ENCODE measurements around the gene NFYA.
A peak's percentile ranks its signal among the peaks of the same experiment; 100 is the strongest.

The NFYA gene

DNA sequence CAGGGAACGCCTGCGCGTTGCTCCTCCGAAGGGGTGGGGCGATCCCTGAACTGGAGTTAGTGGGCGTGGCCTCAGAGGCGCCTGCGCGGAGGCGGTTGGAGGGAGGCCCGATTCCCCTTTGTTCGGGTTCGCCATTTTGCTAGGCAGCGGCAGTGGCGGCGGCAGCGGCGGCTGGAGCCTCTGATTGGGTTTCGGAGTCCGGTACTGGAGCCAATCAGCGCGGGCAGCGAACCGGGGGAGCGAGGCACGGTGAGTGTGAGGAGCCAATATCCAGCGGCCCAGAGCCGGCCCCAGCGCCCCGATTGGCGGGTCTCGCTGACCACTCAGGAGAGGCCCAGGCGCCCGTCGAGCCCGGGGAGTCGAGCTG is at the start of gene NFYA:
NFYA (plus strand) TSS at position 139 of the 367 bp plus-strand sequence. CDS start 6,116 bp downstream, outside the sequence.
- peak in 1 of 2 donors; percentile 100 for DNase-seq

- DNase-seq = no peak
Measured at GRCh38 chr6:41023114-41023513, 49.7 kb upstream of the NFYA start.

GRCh38 chr6:41025966-41026530 is 46.7 kb upstream of the NFYA start:
- no peak for DNase-seq

DNA sequence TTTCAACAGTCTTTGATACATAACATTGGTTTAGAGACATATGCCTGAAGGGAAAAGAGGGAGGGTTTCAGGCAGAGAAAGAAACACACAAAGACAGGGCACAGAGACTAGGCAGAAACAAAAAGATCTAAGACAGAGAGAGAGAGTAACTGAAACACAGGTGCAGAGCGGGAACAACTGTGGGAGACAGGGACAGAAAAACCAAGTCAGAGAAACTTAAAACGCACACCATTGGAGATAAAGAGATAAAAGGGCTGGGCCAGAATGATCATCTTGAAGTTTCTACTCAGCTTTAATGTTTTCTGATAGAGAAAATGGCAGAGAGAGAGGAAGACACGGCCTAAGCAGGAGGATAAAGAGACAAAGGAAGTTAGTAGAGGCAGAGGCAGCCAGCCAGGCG is 45.5 kb upstream of the NFYA start:
- no peak for DNase-seq

- DNase-seq = peak; percentile 83 to 84
Measured at GRCh38 chr6:41027799-41028560, 44.8 kb upstream of the NFYA start.

GRCh38 chr6:41028561-41029412 is 44.0 kb upstream of the NFYA start:
- DNase-seq = no peak

DNA sequence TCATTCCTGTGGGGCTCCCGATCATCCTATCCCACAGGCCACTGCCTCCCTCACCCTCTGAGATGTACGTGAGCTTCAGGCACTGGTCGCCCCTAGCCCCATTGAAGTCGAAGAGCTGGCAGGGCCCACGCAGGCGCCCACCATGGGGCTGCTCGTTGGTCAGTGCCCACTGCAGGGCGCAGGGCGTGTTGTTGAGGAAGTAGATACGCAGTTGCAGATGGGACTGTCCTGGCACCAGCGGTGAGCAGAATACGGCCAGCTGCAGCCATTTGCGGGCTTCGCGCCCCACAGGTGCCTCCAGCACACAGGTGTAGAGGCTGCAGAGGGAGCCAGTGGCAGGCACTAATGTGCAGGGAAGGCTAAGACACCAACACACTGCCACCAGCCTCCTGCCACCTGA is 39.9 kb upstream of the NFYA start:
- DNase-seq = no peak

DNA sequence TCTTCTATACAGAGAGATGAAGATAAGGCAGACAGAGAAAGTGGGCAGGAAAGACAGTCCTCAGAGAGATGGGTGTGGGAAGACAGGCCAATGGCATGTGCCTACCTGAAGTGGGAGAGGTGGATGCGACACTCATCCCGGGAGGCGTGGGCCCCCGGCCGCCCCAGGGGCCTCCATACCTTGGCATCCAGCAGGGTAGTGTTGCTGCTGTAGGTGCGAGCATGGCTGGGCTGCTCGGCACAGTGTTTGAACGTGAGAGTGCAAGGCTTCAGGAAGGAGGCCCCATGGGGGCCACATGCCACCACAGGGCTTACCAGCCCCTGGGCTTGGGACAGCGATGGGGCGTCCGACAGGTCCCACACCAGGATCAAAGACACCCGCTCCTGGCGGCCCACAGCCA is 39.0 kb upstream of the NFYA start:
- no peak for DNase-seq

GRCh38 chr6:41036186-41036585 is 36.6 kb upstream of the NFYA start:
- no peak for DNase-seq

DNA sequence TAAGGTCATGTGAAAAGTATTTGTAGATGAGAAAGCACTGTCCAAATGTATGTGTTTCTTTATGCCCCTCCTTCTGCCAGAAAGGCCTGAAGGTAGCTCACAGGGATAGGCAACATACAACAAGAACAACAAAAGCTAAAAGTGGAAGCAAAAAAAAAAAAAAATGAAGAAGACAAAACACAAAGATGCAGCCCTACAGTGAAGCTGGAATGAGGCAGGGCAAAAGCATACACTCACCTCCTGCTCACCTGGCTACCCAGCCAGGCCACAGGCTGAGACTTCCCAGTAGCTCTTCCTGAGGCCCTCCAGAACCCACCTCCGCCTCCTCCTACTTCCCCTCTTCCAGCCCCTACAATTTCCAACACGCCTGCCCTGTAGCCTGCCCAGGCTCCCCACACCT is 36.2 kb upstream of the NFYA start:
- no peak for DNase-seq

- no peak for DNase-seq
Measured at GRCh38 chr6:41037107-41037900, 35.5 kb upstream of the NFYA start.

GRCh38 chr6:41038205-41038604 is 34.6 kb upstream of the NFYA start:
- no peak for DNase-seq

DNA sequence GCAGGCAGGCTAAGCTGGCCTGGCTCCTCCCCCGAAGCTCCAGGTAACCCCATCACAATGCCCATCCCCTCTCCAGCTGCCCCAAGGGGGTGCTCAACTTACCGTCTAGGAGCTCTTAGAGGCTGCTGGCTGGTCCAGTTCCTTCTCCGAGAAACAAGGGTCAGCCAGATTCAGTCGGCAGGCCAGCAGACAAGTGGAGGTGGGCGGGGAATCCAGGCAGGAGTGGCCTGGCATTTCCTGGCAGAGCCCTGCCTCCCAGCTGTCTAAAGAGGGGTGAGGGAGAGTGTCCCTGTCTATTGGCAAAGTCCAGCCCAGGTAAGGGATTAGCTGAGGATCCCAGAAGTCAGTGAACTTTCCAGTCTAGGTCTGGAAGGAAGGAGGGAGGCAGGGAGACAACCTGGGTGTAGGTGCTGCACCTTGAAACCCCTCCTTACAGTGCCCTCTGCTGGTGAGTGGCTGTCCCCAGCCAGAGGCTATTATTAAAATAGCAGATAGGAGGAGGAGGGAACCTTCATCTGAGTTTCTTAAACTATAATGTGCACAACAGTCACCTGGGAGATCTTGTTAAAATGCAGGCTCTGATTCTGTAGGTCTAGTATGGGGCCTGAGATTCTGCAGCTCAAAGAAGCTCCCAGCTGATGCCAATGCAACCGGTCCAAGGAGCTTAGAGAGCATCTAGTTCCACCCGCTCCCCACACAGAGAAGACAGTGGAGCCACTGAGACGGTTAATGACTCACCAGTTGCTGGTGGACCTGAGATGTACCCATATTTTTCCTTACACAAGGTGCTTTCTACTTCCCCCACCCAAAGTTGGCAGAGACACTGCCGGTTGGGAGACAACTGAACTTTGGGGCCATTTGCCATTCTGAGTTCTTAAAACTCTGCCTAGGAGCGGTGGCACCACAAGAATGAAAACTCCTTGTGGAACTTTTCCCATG is 33.4 kb upstream of the NFYA start, which contains the start of gene UNC5CL:
UNC5CL (minus strand) TSS at position 162 of the 939 bp plus-strand sequence. CDS start 4,147 bp downstream, outside the sequence.
- DNase-seq = peak; percentile 61 to 63

DNA sequence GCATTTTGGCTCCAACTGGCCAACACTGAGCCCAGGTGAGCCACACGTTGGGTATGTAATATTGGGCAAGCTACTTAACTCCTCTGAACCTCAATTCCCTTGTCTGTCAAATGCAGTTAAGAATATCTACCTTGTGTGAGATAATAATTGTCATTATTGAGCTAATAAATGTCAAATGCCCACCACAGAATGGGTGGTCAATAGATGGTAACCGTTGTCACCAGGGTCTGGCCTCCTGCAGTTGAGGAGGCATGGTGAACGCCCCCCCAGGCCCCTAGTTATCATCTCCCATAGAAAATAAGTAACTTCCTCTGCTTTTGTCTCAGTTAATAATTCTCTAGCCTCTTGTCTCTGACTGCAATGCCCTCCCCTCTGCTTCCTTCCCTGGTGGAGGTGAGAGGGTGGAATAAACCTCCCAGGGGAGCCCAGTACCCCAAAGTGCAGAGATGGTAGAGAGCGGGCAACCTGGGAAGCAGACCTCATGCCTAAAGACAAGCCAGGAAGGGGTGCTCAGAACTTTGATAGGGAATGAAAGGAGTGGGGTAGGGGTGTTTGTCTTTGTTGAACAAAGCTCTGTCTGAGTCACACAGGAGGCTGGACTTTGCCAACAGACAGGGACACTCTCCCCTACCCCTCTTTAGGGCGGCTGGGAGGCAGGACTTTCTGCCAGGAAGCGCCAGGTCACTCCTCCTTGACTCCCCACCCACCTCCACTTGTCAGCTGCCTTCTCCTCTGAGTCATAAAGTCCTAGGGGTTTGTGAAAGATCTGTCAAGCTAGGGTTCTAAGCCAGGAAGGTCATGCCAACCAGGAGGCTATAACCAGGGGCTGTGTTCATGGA is 32.5 kb upstream of the NFYA start:
- no peak for DNase-seq

GRCh38 chr6:41040940-41041536 is 31.7 kb upstream of the NFYA start:
- DNase-seq = no peak

DNA sequence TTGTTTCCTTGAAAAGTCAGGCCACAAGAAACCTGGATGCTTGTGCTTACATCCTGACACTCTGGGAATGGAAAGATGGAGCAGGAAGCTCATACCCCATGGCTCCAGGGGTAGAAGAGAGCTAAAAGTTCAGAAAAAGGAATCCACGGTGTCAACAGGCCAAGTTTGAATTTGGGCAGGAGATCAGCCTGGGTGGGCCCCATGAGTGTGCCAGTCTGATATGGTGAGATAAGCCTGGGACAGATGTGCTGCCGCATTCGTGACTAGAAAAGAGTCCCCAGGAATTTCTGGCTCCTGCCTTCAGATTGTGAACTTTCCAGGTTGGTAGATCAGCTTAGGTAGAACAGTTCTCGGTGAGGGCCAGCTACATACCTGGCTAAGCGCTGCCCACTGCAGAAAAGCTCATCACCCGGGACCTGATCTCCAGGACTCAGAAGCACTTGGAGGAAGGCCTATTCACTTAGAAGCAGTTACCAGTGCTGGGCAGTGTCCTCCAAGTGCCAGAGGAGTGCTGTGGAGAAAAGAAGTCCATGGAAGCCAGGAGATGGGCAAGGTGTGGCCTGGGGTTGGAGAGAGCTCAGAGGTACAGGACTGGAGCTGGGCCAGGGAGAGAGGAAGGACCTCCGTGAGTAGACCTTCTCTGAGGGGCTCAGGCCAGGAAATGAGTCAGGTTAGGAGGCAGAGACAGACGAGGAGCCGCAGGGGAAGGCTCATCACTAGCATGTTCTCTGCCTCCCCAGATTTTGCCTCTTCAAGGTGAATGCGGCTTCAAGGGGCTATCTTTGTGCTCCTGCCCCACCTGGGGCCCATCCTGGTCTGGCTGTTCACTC is 30.3 kb upstream of the NFYA start, which contains the start of gene TSPO2:
TSPO2 (plus strand) TSS at position 242 of the 830 bp plus-strand sequence; CDS start at position 761, 519 bp downstream.
- DNase-seq = no peak

GRCh38 chr6:41043151-41043550 is 29.6 kb upstream of the NFYA start:
- DNase-seq = no peak

DNA sequence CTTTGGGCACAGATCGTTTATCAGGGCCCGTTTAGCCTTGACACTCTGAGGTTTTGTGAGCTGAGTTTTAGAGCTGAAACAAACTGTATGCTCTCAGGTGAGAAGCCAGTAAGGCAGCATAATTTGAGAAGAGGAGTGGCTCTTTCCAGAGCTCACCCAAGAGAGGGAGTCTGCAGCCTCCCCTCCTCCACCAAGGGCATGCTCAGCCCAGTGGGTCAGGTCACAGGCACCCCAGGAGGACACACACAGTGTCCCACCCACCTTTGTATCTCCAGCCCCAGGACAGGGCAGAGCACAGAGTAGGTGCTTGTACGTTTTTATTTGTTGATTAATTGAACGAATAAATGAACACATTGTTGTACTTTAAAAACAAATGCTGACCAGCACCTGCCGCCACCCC is 27.1 kb upstream of the NFYA start:
- DNase-seq = no peak

- DNase-seq = no peak
Measured at GRCh38 chr6:41046084-41046483, 26.7 kb upstream of the NFYA start.

Data from stimulated activated CD4-positive, alpha-beta T cell treated with anti-CD3 and anti-CD28 coated beads, Interleukin-2, amount 100 ng/mL, for 24 hours (primary cell).